ENCODE measurements around the gene CCDC28A.

Gene CCDC28A

DNA sequence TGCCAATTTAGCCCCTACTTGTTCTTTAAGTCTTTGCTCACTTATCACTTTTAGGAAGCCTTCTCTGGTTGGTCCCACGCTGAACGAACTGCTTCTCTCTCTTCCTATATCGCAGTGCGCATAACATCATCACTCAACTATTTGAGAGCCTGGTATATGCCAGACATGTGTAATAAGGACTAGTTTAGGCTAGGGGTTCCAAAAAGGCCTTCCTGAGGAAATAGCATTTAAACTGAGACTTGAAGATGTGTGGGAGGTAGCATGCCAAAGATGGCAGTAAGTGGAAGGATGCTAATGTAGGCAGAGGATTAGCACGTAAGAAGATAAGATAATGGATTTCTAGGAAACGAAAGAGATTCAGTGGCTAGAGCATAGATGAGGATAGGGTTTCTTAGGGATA lies 4.8 kb downstream of the CCDC28A start:
- Histone ChIP-seq H2AK5ac (ENCODE audit: low read length) (no peak overlapping the region), H3K4ac (ENCODE audit: low read depth, low read length) (no peak overlapping the region), H3K79me2 (ENCODE audit: control insufficient read depth, insufficient read depth, low read length, poor library complexity) (no peaks in the 10 kb centered on the region), H4K12ac (ENCODE audit: low read depth, low read length) (no peak overlapping the region), H3K27me3 (ENCODE audit: insufficient read depth, low read length) (no peaks in the 10 kb centered on the region), H2BK120ac (ENCODE audit: insufficient read depth, low read length, poor library complexity) (no peak overlapping the region), H2BK12ac (ENCODE audit: low read length) (no peak overlapping the region), H4K91ac (ENCODE audit: low read depth, low read length) (no peak overlapping the region), H3K36me3 (ENCODE audit: control insufficient read depth in 1 of 2, insufficient read depth in 2 of 2, low read length in 2 of 2) (peaks cover 1% of the 10 kb centered on the region in 2 experiments), H3K4me1 (ENCODE audit: control insufficient read depth in 1 of 2, insufficient read depth in 2 of 2, low read length in 2 of 2) (no peaks in the 10 kb centered on the region), H3K4me3 (ENCODE audit: low read depth, low read length) (no peak overlapping the region), H3K79me1 (ENCODE audit: low read length) (peaks cover 4% of the 10 kb centered on the region), H2AFZ (ENCODE audit: insufficient read depth, low read length, poor library complexity) (no peak overlapping the region), H3K27ac (ENCODE audit: low read depth, low read length) (no peak overlapping the region), H2BK5ac (ENCODE audit: low read depth, low read length, poor library complexity) (no peak overlapping the region), H3K4me2 (ENCODE audit: low read length) (no peak overlapping the region), H3K14ac (ENCODE audit: low read length) (no peak overlapping the region), H3K9ac (ENCODE audit: low read length) (no peak overlapping the region), H4K8ac (ENCODE audit: low read depth, low read length) (no peak overlapping the region), H3K23ac (ENCODE audit: low read length) (no peak overlapping the region), H3K18ac (ENCODE audit: low read length) (no peak overlapping the region), H3K9me3 (ENCODE audit: insufficient read depth, low read depth, low read length) (no peaks in the 10 kb centered on the region)
- DNase-seq, result no peak
- no CpG with 5 or more reads among the region's 6 CpGs for WGBS (ENCODE audit: extremely low coverage, insufficient coverage, insufficient read length)

DNA sequence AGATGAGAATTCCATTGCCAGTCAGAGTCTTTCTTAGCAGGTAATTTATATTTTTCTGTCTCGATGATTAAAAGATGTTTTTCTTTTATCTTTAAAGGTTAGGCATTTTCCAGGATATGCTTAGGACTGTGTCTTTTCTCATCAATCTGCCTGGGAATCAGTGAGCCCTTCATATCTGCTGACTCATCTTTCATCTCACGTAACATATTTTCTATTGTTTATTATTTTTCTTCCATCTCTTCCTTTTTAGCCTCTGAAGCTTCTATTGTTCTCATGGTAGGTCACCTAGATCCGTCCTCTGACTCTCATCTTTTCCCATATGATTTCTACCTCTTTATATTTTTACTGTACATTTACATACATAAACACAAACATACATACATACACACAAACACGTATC lies 8.7 kb downstream of the CCDC28A start:
- Histone ChIP-seq H3K36me3 (ENCODE audit: control insufficient read depth in 1 of 2, insufficient read depth in 2 of 2, low read length in 2 of 2) (peaks cover 1% of the 10 kb centered on the region in 2 experiments), H3K79me2 (ENCODE audit: control insufficient read depth, insufficient read depth, low read length, poor library complexity) (no peaks in the 10 kb centered on the region), H3K9me3 (ENCODE audit: insufficient read depth, low read depth, low read length) (no peaks in the 10 kb centered on the region), H3K79me1 (ENCODE audit: low read length) (no peaks in the 10 kb centered on the region), H2BK12ac (ENCODE audit: low read length) (no peak overlapping the region), H4K8ac (ENCODE audit: low read depth, low read length) (no peak overlapping the region), H3K9ac (ENCODE audit: low read length) (no peak overlapping the region), H3K4me1 (ENCODE audit: control insufficient read depth in 1 of 2, insufficient read depth in 2 of 2, low read length in 2 of 2) (no peaks in the 10 kb centered on the region), H3K4me3 (ENCODE audit: low read depth, low read length) (no peak overlapping the region), H4K12ac (ENCODE audit: low read depth, low read length) (no peak overlapping the region), H4K91ac (ENCODE audit: low read depth, low read length) (no peak overlapping the region), H3K4me2 (ENCODE audit: low read length) (no peak overlapping the region), H3K27me3 (ENCODE audit: insufficient read depth, low read length) (no peaks in the 10 kb centered on the region), H2BK120ac (ENCODE audit: insufficient read depth, low read length, poor library complexity) (no peak overlapping the region), H3K18ac (ENCODE audit: low read length) (no peak overlapping the region), H3K23ac (ENCODE audit: low read length) (no peak overlapping the region), H2AFZ (ENCODE audit: insufficient read depth, low read length, poor library complexity) (no peak overlapping the region), H3K4ac (ENCODE audit: low read depth, low read length) (no peak overlapping the region), H3K14ac (ENCODE audit: low read length) (no peak overlapping the region), H2AK5ac (ENCODE audit: low read length) (no peak overlapping the region), H2BK5ac (ENCODE audit: low read depth, low read length, poor library complexity) (no peak overlapping the region), H3K27ac (ENCODE audit: low read depth, low read length) (no peak overlapping the region)
- no peak for DNase-seq
- WGBS (ENCODE audit: extremely low coverage, insufficient coverage, insufficient read length), result no CpG with 5 or more reads among the region's 4 CpGs

DNA sequence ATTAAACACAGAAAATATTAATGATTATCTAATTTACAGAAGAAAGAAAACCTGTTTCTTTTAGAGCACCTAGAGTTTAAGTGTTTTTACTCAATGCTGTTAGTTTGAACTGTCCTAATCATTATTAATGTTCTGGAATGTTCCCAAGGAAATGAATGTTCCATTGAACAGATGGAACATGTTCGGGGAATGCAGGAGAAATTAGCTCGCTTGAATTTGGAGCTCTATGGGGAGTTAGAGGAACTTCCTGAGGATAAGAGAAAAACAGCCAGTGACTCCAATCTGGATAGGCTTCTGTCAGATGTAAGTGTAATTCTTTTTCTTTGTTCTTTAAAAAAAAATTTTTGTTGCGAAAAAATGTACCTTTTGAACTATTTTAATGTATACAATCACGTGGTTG lies 11.5 kb downstream of the CCDC28A start:
- H3K79me1 ChIP-seq (ENCODE audit: low read length), result no peaks in the 10 kb centered on the region
- H2AFZ ChIP-seq (ENCODE audit: insufficient read depth, low read length, poor library complexity), result no peak overlapping the region
- no peak overlapping the region for H3K4ac ChIP-seq (ENCODE audit: low read depth, low read length)
- H3K27me3 ChIP-seq (ENCODE audit: insufficient read depth, low read length), result no peaks in the 10 kb centered on the region
- WGBS (ENCODE audit: extremely low coverage, insufficient coverage, insufficient read length), result no CpG with 5 or more reads among the region's 4 CpGs
- no peak overlapping the region for H4K91ac ChIP-seq (ENCODE audit: low read depth, low read length)
- H3K36me3 ChIP-seq (ENCODE audit: control insufficient read depth in 1 of 2, insufficient read depth in 2 of 2, low read length in 2 of 2), result peaks cover 1% of the 10 kb centered on the region in 2 experiments
- no peaks in the 10 kb centered on the region for H3K9me3 ChIP-seq (ENCODE audit: insufficient read depth, low read depth, low read length)
- no peak overlapping the region for H3K18ac ChIP-seq (ENCODE audit: low read length)
- no peaks in the 10 kb centered on the region for H3K79me2 ChIP-seq (ENCODE audit: control insufficient read depth, insufficient read depth, low read length, poor library complexity)
- no peak overlapping the region for H2BK5ac ChIP-seq (ENCODE audit: low read depth, low read length, poor library complexity)
- H3K4me3 ChIP-seq (ENCODE audit: low read depth, low read length), result no peak overlapping the region
- no peaks in the 10 kb centered on the region for H3K4me1 ChIP-seq (ENCODE audit: control insufficient read depth in 1 of 2, insufficient read depth in 2 of 2, low read length in 2 of 2)
- no peak overlapping the region for H3K14ac ChIP-seq (ENCODE audit: low read length)
- H2AK5ac ChIP-seq (ENCODE audit: low read length), result no peak overlapping the region
- no peak overlapping the region for H3K9ac ChIP-seq (ENCODE audit: low read length)
- H3K4me2 ChIP-seq (ENCODE audit: low read length), result no peak overlapping the region
- H2BK120ac ChIP-seq (ENCODE audit: insufficient read depth, low read length, poor library complexity), result no peak overlapping the region
- H4K12ac ChIP-seq (ENCODE audit: low read depth, low read length), result no peak overlapping the region
- no peak for DNase-seq
- H2BK12ac ChIP-seq (ENCODE audit: low read length), result no peak overlapping the region
- H3K27ac ChIP-seq (ENCODE audit: low read depth, low read length), result no peak overlapping the region
- no peak overlapping the region for H3K23ac ChIP-seq (ENCODE audit: low read length)
- no peak overlapping the region for H4K8ac ChIP-seq (ENCODE audit: low read depth, low read length)

DNA sequence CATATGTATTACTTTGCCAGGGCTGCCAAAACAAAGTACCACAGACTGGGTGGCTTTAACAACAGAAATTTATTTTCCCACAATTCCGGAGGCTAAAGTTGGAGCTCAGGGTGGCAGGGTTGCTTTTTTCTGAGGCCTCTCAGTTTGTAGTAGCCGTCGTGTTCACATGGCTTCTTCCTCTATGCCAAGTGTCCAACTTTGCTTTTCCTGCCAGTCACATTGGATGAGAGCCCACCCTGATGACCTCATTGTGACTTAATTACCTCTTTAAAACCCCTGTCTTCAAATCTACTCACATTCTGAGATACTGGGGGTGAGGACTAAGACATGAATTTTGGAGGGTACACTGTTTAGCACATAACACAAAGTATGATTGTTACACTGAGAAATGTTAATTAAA lies 12.4 kb downstream of the CCDC28A start:
- Histone ChIP-seq H4K91ac (ENCODE audit: low read depth, low read length) (no peak overlapping the region), H3K27ac (ENCODE audit: low read depth, low read length) (no peak overlapping the region), H3K79me1 (ENCODE audit: low read length) (no peaks in the 10 kb centered on the region), H3K14ac (ENCODE audit: low read length) (no peak overlapping the region), H3K36me3 (ENCODE audit: control insufficient read depth in 1 of 2, insufficient read depth in 2 of 2, low read length in 2 of 2) (peaks cover 0 to 1% of the 10 kb centered on the region in 2 experiments), H3K9me3 (ENCODE audit: insufficient read depth, low read depth, low read length) (no peaks in the 10 kb centered on the region), H4K12ac (ENCODE audit: low read depth, low read length) (no peak overlapping the region), H3K4me1 (ENCODE audit: control insufficient read depth in 1 of 2, insufficient read depth in 2 of 2, low read length in 2 of 2) (no peaks in the 10 kb centered on the region), H3K79me2 (ENCODE audit: control insufficient read depth, insufficient read depth, low read length, poor library complexity) (no peaks in the 10 kb centered on the region), H2BK5ac (ENCODE audit: low read depth, low read length, poor library complexity) (no peak overlapping the region), H2BK12ac (ENCODE audit: low read length) (no peak overlapping the region), H3K27me3 (ENCODE audit: insufficient read depth, low read length) (no peaks in the 10 kb centered on the region), H3K9ac (ENCODE audit: low read length) (no peak overlapping the region), H2BK120ac (ENCODE audit: insufficient read depth, low read length, poor library complexity) (no peak overlapping the region), H4K8ac (ENCODE audit: low read depth, low read length) (no peak overlapping the region), H3K4me3 (ENCODE audit: low read depth, low read length) (no peak overlapping the region), H2AK5ac (ENCODE audit: low read length) (no peak overlapping the region), H3K4me2 (ENCODE audit: low read length) (no peak overlapping the region), H3K18ac (ENCODE audit: low read length) (no peak overlapping the region), H2AFZ (ENCODE audit: insufficient read depth, low read length, poor library complexity) (no peak overlapping the region), H3K23ac (ENCODE audit: low read length) (no peak overlapping the region), H3K4ac (ENCODE audit: low read depth, low read length) (no peak overlapping the region)
- DNase-seq, result no peak
- no CpG with 5 or more reads among the region's 3 CpGs for WGBS (ENCODE audit: extremely low coverage, insufficient coverage, insufficient read length)

Measured in trophoblast cell (in vitro differentiated cells and primary cell).